Smooth muscle cell of the coronary artery (primary cell): Measurements from ENCODE around the gene CPXCR1. TPM values are rescaled to one million over a fixed set of nuclear protein-coding genes. Genes with fewer than 3 reads are reported as not detected.

Experiments
- total RNA-seq: library from RNA; depleted of rRNA; stranded (reverse); fragments of >200 nt; gene quantifications from 2 replicates; pipeline ENCODE4 v1.2.3, GENCODE V29; 2014; ENCODE audit warnings: low replicate concordance

Gene CPXCR1
- total RNA-seq: not detected in 2 replicates

DNA sequence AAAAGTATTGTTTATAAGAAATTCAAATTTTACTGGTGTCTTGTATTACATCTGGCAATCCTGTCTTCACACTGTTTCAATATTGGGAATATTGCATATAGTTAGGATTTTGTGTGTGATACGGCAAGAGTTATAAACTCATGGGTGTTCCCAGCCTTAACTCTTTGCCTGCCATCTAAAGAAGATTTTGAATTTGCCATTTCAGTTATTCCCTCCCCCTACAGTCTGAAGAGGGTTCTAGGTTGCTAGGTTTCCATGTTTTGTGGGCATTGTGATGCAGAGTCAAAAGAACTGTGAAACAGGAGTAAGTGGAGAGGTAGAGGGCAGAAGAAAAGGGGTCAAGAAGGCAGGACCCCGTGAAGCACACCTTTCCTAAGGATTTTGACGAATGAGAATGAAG lies at the start of gene CPXCR1:
Gene CPXCR1, plus strand, starts transcription at position 301 of the 400 bp plus-strand sequence. CDS start 6,190 bp downstream, outside the sequence.

